Measurements from ENCODE around the gene TSPAN12. TPM values are rescaled to one million over a fixed set of nuclear protein-coding genes. Genes with fewer than 3 reads are reported as not detected.

TSPAN12 gene
- total and polyA plus RNA-seq, 2 of the 4 experiments (the other 2 are of a cell fraction) = 0.36 to 0.72 TPM

DNA sequence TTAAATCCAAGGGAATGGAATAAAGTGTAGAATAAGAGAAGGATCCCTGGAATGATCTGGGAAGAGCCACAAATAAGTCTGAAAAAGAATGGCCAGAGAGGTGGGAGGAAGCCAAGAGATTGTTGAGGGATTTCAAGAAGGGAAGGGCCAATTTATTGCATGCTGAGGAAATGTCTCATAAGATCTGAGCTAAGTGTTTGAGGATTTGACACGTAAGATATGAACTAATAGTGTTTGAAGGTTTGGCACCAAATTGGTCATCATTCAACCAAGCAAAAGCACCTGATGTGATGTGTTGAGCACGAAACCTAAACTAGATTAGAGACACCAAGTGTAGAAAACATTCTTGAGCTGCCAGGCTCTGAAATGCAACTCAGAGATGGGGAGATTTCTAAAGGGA lies 97.9 kb downstream of the TSPAN12 start:
- Histone ChIP-seq H4K91ac (ENCODE audit: insufficient read depth, low read depth, low read length) (no peak overlapping the region), H2AK9ac (replicated peaks; ENCODE audit: low read depth, low read length, poor library complexity) (no peak overlapping the region), H3K4me1 (ENCODE audit: control insufficient read depth, insufficient read depth, low read length) (no peaks in the 10 kb centered on the region), H3K18ac (ENCODE audit: low read depth, low read length) (no peak overlapping the region), H2BK5ac (ENCODE audit: low read depth, low read length, poor library complexity, severe bottlenecking) (no peak overlapping the region), H3K23ac (ENCODE audit: low read depth, low read length) (no peak overlapping the region), H4K5ac (ENCODE audit: low read depth, low read length) (no peak overlapping the region), H3K9me3 (ENCODE audit: control insufficient read depth, insufficient read depth, low read length) (no peaks in the 10 kb centered on the region), H3K27me3 (ENCODE audit: control insufficient read depth, insufficient read depth, low read length) (peaks cover 1% of the 10 kb centered on the region; the same call in 1 of the 2 replicates), H3K9me1 (ENCODE audit: insufficient read depth, low read length) (no peaks in the 10 kb centered on the region), H2AK5ac (ENCODE audit: low read depth, low read length) (no peak overlapping the region), H2BK120ac (ENCODE audit: low read depth, low read length) (no peak overlapping the region), H3K9ac (ENCODE audit: low read depth, low read length) (no peak overlapping the region), H3K79me1 (ENCODE audit: low read depth in 1 of 2, low read length in 2 of 2) (no peaks in the 10 kb centered on the region), H3K4me2 (ENCODE audit: low read depth, low read length) (no peak overlapping the region), H3K14ac (replicated peaks; ENCODE audit: low read depth, low read length) (no peak overlapping the region), H3K36me3 (ENCODE audit: control insufficient read depth, insufficient read depth, low read length) (no peaks in the 10 kb centered on the region), H3K56ac (ENCODE audit: extremely low read depth, insufficient read depth, low read length) (no peak overlapping the region), H3K4ac (ENCODE audit: low read depth, low read length) (no peak overlapping the region), H3K4me3 (ENCODE audit: insufficient read depth, low read depth, low read length) (no peak overlapping the region), H3K27ac (ENCODE audit: insufficient read depth, low read length) (no peak overlapping the region), H4K8ac (ENCODE audit: low read depth in 2 of 2, low read length in 2 of 2) (no peak overlapping the region), H2BK20ac (ENCODE audit: low read depth, low read length) (no peak overlapping the region), H2AFZ (replicated peaks; ENCODE audit: low read length, poor library complexity) (no peak overlapping the region), H2BK15ac (ENCODE audit: low read depth, low read length) (no peak overlapping the region), H4K20me1 (ENCODE audit: insufficient read depth, low read length) (no peaks in the 10 kb centered on the region)
- POLR2A ChIA-PET (ENCODE audit: unreplicated experiment) = no interaction called here
- WGBS, 2 experiments (ENCODE audit: extremely low coverage in 2 of 2, insufficient read length in 1 of 2) = 67% methylated on average over 1 of the region's 2 CpGs; no CpG with 5 or more reads in 1 of the 2 experiments
- TF ChIP-seq RCOR1 (IDR thresholded peaks at IDR 0.05; ENCODE audit: insufficient replicate concordance, low read length) (no peak), POLR2A (IDR thresholded peaks at IDR 0.05; ENCODE audit: low read depth, low read length) (no peak), CTCF (conservative IDR thresholded peaks at IDR 0.05; ENCODE audit: low read depth, low read length) (no peak), FOS (IDR thresholded peaks at IDR 0.05; ENCODE audit: low read depth, low read length) (no peak), MAZ (IDR thresholded peaks at IDR 0.05; ENCODE audit: borderline replicate concordance, low read depth, low read length) (no peak), RAD21 (IDR thresholded peaks at IDR 0.05; ENCODE audit: low read length) (no peak), MXI1 (IDR thresholded peaks at IDR 0.05; ENCODE audit: borderline replicate concordance, low read depth, low read length) (no peak), CEBPB (IDR thresholded peaks at IDR 0.05; ENCODE audit: low read depth, low read length) (no peak)
- intact Hi-C loops (cut with micrococcal nuclease) = no loop called here
- CTCF ChIA-PET = no interaction called here
- dilution Hi-C loops (cut with HindIII; ENCODE audit: low sequenced_read_pairs, unreplicated experiment) = no loop called here
- in situ Hi-C loops (cut with MboI; ENCODE audit: low sequenced_read_pairs) = no loop called here
- BruUV-seq (replicated peaks) = no TSS peak
- no peak for ATAC-seq (ENCODE audit: low read depth)
- no peak for DNase-seq
